Cardiac fibroblast (primary cell): ENCODE results near the gene SPANXB1.
"Not testable (repeated sequence)": the region's sequence is repeated elsewhere in the genome, so short reads cannot be mapped to it uniquely, and the experiment has no call there.

Source experiments
- DNase-seq, 2 donors: peaks; one replicate each; pipeline versions ENCODE4 v3.0.0 to v3.0.0-alpha.2; 2010; ENCODE audit warnings: low read depth in 2 of 2
- H3K4me3 ChIP-seq, 2 donors: replicated peaks in 1 of 2; 1 replicate in 1 of 2; 2 replicates in 1 of 2; pipeline ENCODE4 v1.5.1; 2011; ENCODE audit warnings: low read depth in 2 of 2, low read length in 2 of 2, mild to moderate bottlenecking in 2 of 2, moderate library complexity in 1 of 2
- CTCF ChIP-seq: IDR thresholded peaks from one replicate; pipeline ENCODE4 v1.5.1; 2011; ENCODE audit warnings: low read depth, mild to moderate bottlenecking, low read length, inconsistent platforms

SPANXB1 gene

GRCh38 chrX:141052098-141052497, 49.7 kb downstream of the SPANXB1 start:
- TF ChIP-seq CTCF = peak; percentile 4
- not testable (repeated sequence) for H3K4me3 ChIP-seq
- peak in 1 of 2 donors; percentile 19 for DNase-seq
